CD4-positive, alpha-beta T cell treated with Interleukin-12 subunit alpha and Interleukin-12 subunit beta, for 1 hour (primary cell): Measurements from ENCODE around the gene KCNJ18.
"Not testable (repeated sequence)": the region's sequence is repeated elsewhere in the genome, so short reads cannot be mapped to it uniquely, and the experiment has no call there.

Experiments used
- DNase-seq: peaks from one replicate; pipeline ENCODE4 v3.0.0-alpha.2; 2020

Gene KCNJ18

GRCh38 chr17:21671871-21672270 is 20.5 kb upstream of the KCNJ18 start:
- not testable (repeated sequence) for DNase-seq

- DNase-seq: not testable (repeated sequence)
Observed at GRCh38 chr17:21673451-21674241, 18.7 kb upstream of the KCNJ18 start.

- no peak for DNase-seq
Observed at GRCh38 chr17:21674242-21674731, 18.0 kb upstream of the KCNJ18 start.

GRCh38 chr17:21674891-21675738 is 17.2 kb upstream of the KCNJ18 start:
- not testable (repeated sequence) for DNase-seq

- DNase-seq: not testable (repeated sequence)
Observed at GRCh38 chr17:21675739-21676130, 16.6 kb upstream of the KCNJ18 start.

GRCh38 chr17:21676281-21677111 is 15.8 kb upstream of the KCNJ18 start:
- DNase-seq: no peak

- DNase-seq: no peak
Observed at GRCh38 chr17:21677126-21677910, 15.0 kb upstream of the KCNJ18 start.

- no peak for DNase-seq
Observed at GRCh38 chr17:21677911-21678310, 14.4 kb upstream of the KCNJ18 start.

- DNase-seq: no peak
Observed at GRCh38 chr17:21678393-21679081, 13.8 kb upstream of the KCNJ18 start.

GRCh38 chr17:21679256-21680146 is 12.8 kb upstream of the KCNJ18 start:
- DNase-seq: no peak

- DNase-seq: no peak
Observed at GRCh38 chr17:21680366-21680765, 12.0 kb upstream of the KCNJ18 start.

GRCh38 chr17:21680850-21681351 is 11.4 kb upstream of the KCNJ18 start:
- DNase-seq: not testable (repeated sequence)

- DNase-seq: not testable (repeated sequence)
Observed at GRCh38 chr17:21681576-21681975, 10.7 kb upstream of the KCNJ18 start.

GRCh38 chr17:21682130-21682529 is 10.2 kb upstream of the KCNJ18 start:
- not testable (repeated sequence) for DNase-seq

GRCh38 chr17:21683142-21683712 is 9.1 kb upstream of the KCNJ18 start:
- not testable (repeated sequence) for DNase-seq

- not testable (repeated sequence) for DNase-seq
Observed at GRCh38 chr17:21683897-21684296, 8.4 kb upstream of the KCNJ18 start.

- not testable (repeated sequence) for DNase-seq
Observed at GRCh38 chr17:21684384-21684783, 7.9 kb upstream of the KCNJ18 start.

GRCh38 chr17:21685061-21685795 is 7.1 kb upstream of the KCNJ18 start:
- not testable (repeated sequence) for DNase-seq
